OCI-M2 (cell line): ENCODE results near the gene ACSF2.
"Not testable (repeated sequence)": the region's sequence is repeated elsewhere in the genome, so short reads cannot be mapped to it uniquely, and the experiment has no call there.

Experiments
- DNase-seq: peaks from one replicate; lab custom pipeline; 2025; ENCODE audit not compliant: unreplicated experiment; lab: John Stamatoyannopoulos, UW

The ACSF2 gene

GRCh38 chr17:50407921-50408320, 18.1 kb upstream of the ACSF2 start:
- DNase-seq = no peak

DNA sequence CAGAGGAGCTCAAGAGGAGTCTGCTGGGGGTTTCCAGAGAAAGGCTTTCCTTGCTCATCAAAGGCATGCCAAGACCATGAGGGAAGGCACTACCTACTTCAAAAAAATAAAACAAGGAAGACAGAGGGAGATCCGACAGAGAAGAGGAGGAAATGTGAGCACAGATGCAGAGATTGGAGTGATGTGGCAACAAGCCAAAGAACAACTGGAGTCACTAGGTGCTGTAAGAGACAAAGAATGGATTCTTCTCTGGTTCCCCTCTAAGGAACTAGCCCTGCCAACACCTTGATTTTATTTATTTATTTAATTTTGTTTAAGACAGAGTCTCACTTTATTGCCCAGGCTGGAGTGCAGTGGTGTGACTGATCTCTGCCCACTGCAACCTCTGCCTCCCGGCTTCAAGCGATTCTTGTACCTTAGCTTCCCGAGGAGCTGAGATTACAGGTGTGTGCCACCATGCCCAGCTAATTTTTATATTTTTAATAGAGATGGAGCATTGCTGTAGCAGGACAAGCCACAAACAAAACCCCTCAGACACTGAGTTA, 13.8 kb upstream of the ACSF2 start:
- DNase-seq = no peak

- no peak for DNase-seq
Measured at GRCh38 chr17:50414808-50415207, 11.2 kb upstream of the ACSF2 start.

DNA sequence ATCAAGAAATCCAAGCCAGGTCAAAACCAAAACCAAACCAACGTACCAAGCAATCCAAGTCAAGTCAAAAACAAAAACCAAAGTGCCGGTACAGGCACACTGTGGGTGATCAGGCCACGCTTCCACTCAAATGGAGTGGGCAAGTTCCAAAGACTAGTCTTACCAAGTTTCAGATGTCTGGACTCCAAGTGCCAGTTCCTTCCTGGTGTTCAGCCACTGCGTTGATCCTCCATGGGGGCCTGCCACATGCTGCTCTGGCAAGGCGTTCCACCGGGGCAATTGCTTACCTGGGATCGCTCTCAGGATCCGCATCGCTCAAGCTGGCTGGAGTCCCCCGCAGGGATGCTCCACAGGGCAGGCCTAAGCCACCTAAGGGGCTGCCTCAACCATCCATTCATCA, 6.4 kb upstream of the ACSF2 start:
- not testable (repeated sequence) for DNase-seq

DNA sequence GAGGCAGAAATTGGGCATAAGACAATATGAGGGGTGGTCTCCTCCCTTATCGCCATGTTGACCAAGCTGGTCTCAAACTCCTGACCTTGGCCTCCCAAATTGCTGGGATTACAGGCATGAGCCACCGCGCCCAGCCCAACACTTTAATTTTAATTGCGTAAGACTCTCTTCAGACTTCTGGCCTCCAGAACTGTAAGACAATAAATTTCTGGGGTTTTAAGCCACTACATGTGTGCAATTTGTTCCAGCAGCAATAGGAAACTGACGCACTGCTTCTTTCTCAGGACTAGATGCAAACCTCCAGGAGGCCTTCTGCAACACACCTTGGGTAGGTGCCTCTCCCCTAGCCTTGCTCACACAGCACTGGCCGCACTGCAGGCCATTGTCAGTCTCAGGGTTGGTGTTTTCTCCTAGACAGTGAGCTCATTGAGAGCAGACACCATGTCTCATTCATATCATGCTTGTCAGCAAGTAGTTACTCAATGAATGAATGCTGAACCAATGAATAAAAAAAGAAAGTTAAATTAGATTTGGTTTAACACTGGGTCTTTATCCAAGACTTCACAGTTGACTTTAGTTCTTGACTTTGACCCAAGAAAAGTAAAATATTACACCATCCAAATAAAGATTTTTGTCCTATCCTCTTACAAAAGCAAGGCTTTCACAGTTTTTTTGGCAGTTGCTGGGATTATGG, 5.5 kb upstream of the ACSF2 start:
- DNase-seq = no peak

DNA sequence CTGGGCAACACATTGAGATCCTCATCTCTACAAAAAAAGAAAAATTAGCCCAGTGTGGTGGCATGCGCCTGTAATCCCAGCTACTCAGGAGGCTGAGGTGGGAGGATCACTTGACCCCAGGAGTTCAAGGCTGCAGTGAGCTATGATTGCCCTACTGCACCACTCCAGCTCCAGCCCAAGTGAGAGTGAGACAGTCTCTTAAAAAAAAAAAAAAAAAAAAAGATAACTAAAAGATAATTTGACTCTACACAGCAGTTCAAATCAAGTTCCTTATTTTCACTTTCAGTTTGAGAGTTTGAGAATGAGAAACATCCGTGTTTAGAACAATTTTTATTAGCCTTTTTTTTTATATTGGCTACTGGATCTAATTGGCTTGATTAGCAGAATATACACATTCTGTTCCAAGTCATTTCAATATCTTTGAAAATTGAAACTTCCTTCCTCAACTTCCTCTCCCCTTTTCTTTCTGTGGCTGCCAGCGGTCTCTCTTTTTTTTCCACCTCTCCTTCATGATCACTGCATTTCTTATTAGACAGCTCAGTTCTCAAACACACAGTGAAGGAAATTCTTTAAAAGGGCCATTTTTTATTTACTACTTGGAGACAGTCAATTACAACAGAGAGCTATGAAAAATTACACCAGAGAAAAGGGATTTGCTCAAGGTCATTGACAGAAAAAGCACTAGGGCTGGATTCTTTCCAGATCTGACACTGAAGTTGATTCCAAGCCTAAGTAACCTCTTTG, 4.5 kb upstream of the ACSF2 start:
- DNase-seq = no peak

GRCh38 chr17:50422738-50423137, 3.3 kb upstream of the ACSF2 start:
- no peak for DNase-seq

GRCh38 chr17:50423553-50424159, 2.4 kb upstream of the ACSF2 start:
- no peak for DNase-seq

DNA sequence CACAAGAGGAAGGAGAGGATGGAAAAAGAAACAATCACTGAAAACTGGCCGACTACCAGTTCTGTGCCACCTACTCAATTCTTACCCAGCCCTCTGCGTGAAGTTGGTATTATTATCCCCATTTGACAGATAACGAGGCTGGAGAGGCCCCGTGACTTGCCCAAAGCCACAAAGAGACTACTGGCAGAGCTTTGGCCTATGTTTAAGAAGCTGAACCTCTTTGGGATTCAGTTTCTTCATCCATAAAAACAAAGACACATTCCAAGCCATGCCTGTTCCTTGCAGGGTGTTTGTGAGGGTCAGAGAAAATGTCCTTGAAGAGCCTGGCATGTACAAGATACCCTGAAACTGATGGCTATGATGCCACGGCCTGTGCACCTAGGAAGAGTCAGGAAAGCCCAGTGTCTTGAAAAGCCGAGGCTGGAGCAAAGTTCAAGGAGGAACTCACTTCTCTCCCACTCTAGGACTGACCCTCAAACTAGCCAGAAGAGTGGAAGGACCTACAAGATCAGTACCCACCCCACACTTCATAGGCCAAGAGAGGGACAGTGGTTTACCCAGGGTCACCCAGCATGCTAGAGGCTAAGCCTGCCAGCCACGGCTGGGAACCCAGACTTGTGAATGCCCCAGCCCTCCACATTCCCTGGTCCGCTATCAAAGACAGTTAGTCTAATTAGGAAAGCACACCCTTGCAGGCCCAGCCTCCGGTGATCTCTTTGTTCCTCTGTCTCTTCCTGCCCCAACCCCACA, 1.6 kb upstream of the ACSF2 start:
- no peak for DNase-seq

DNA sequence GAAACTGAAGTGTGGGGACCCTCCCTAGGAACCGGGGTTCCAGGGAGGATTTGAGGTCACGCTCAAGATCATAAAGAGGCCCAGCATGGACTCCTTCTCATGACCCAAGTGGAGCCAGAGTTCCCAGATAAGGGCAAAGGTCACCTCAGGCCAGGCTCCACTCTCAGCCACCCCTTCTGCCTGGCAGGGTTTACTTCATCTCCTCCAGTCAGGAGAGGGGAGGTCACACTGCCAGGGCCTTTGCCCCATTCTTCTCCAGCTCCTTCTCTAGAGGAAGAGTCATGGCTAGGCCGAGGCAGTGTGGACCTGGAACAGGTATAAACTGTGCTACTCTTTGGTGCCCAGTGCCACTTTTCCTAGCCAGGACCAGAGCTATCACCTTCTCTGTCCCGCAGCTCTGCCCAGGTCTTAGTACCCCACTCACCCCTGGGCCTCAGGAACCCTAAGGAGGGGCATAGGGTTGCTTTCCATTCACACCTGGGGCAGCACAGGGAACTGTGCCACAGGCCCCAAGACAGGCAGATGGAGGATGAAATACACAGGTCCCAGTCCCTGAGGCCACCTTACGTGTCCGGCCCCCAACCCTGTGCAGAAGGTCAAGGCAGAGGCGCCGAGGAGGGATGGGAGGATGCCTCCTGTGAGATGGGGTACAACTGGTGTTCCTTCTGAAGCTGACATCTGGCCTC, 879 bp upstream of the ACSF2 start:
- DNase-seq = no peak

DNA sequence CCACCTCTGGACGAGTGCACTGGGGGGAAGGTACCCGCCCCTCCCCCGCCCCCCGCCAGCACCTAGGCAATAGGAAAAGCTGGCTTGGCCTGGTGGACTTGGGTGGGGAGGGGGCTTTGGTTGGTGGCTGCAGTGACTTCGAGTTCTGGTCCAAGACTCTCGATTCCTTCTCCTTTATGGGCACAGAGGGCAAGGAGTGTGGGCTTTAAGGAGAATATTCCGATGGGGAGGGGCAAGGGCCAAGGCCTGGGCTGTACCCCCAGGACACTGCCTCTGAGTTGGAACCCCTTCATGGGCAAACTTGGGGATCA, 409 bp downstream of the ACSF2 start:
- no peak for DNase-seq

DNA sequence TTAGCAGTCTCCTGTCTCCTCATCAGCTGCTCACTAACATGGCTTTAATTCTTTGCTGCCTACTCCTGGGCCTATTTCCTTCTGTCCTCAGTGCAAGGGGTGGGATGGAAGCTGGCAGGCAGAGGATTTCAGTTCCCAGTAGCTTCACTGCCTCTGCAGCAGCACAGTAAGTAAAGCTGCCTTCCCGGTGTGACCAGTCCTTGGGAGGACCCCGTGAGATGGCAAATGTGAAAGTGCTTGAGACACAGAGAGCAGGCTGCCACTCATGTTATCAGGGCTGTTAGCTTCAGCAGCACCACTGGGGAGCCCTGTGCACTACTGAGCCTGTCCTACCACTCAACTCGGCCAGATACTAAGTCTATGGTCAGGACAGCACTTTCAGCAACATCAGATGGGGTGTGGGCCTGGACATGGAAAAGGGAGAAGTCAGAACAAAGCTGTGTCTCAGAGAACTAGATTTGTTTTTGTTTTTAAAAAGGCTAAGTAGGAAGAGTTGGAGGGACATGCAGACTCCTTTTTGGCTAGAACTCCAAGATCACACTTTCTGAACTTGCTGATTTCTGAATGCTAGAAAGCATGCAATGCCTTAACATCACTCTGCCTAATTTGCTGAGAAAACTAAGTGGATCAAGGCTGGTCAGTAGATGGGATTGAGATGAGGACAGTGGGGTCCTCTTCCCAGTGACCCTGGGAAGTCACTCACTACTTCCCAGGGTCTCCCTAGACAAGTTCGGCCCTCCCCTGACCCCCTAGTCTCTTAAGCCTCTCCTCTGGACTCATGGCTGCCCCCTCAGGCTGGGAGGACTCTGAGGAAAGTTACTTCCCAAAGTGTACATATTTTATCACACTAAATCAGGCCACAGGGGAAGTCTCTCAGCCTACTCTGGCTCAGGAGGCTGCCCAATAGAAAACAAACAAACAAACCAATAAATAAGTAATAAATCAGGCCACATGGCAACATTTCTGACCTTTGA, 1.1 kb downstream of the ACSF2 start:
- peak; percentile 47 for DNase-seq

DNA sequence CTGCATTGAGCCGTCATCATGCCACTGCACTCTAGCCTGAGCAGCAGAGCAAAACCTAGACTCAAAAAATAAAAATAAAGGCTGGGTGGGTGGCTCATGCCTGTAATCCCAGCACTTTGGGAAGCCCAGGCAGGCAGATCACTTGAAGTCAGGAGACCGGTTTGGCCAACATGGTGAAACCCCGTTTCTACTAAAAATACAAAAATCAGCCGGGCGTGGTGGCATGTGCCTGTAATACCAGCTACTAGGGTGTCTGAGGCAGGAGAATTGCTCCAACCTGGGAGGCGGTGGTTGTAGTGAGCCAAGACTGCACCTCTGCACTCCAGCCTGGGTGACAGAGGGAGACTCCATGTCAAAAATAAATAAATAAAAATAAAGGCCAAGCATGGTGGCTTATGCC, 2.1 kb downstream of the ACSF2 start:
- not testable (repeated sequence) for DNase-seq

GRCh38 chr17:50428831-50429424, 2.9 kb downstream of the ACSF2 start:
- DNase-seq = no peak

GRCh38 chr17:50429793-50430192, 3.8 kb downstream of the ACSF2 start:
- DNase-seq = no peak

DNA sequence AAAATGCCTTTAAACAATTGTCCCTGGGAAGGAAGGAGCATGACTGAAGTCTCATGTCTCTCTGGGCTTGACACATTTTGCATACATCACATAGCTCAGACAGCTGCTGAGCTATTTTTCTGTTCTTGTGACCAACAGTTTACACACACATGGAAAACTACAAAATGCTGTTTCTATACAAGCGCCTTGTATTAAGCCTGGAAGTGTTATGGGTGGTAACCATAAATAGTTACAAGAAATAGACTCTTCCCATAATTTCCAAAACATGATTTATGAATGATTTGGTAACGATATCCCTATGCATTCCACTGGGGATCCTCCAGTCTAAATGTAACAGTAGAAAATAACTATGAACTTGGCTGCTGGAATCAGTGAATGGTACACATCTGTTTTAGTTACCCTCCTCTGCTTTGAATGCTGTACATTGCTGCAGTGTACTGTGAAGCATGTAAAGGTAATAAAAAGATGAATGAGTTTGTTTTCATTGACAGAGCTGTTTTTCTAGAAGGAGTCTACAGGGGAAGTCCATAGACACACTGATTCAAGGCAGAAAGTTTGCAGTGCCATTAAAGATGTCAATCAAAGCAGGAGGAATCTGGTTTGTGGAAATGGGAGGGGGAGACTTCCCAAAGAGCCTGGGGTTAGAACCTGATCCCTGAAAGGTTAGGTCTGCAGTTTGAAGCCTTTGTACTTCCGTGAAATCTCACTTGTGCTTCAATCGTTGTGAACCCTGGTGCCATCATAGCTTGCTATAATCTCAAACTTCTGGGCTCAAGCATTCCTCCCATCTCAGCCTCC, 5.0 kb downstream of the ACSF2 start:
- no peak for DNase-seq

- no peak for DNase-seq
Measured at GRCh38 chr17:50432125-50432762, 6.2 kb downstream of the ACSF2 start.

GRCh38 chr17:50437409-50437808, 11.4 kb downstream of the ACSF2 start:
- no peak for DNase-seq
